ENCODE data around the gene DDX39A. TPM values are rescaled to one million over a fixed set of nuclear protein-coding genes. Genes with fewer than 3 reads are reported as not detected.

The DDX39A gene
- total and polyA plus RNA-seq, 2 of the 8 experiments (the other 6 are each of a cell fraction or from before 2014, with no cell fraction given): 139 TPM

DNA sequence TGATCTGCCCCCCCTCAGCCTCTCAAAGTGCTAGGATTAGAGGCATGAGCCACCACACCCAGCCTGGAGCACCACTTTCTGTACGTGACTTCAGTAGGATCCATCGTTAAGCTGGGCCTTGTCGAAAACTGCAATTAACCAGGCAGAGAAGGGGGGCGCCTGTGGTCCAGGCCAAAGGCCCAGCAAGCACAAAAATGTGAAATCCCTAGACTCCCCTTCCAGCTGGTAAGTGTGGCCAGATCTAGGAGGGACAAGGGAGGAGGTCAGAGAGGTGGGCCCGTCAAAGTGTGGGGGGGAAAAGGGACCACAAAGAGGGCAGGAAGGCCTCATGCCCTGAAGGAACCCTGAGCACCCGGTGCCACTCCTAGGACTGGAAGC lies 13.8 kb downstream of the DDX39A start:
- WGBS, 2 experiments (ENCODE audit: extremely low coverage in 1 of 2, insufficient coverage in 1 of 2, insufficient read length in 1 of 2, insufficient replicate concordance in 2 of 2, low coverage in 1 of 2, low lambda C conversion rate in 2 of 2, missing lambda C conversion rate in 1 of 2): 48% methylated on average over 6 of the region's 6 CpGs; no CpG with 5 or more reads in 1 of the 2 experiments
- peak overlapping the region; percentile 52 for H2AFZ ChIP-seq (ENCODE audit: low read length)
- POLR2A ChIA-PET (ENCODE audit: partially characterized antibody): interaction anchor here (0.8 to 3.9 kb wide), 19 partner anchors 8 to 269 kb away, joined by 3 to 33 read pairs (median 6); partner anchors contain the start of genes ADGRE5 and ASF1B

More for the DNA sequence above, 13.8 kb downstream of the DDX39A start:
- Histone ChIP-seq H3K4me1 (replicated peaks in 1 of 4; ENCODE audit: control insufficient read depth in 3 of 4, insufficient read depth in 4 of 4, low read length in 3 of 4) (peaks cover 0 to 13% (median 5%) of the 10 kb centered on the region in 4 experiments; a peak in 5 of 7 replicates), H3K36me3 (ENCODE audit: control insufficient read depth in 2 of 4, insufficient read depth in 4 of 4, low read length in 3 of 4) (peaks cover 25 to 31% (median 28%) of the 10 kb centered on the region in 4 experiments; a peak in 7 of 8 replicates), H3K27me3 (replicated peaks in 1 of 4; ENCODE audit: control insufficient read depth in 3 of 4, extremely low read depth in 1 of 4, insufficient read depth in 3 of 4, low read length in 3 of 4) (no peaks in the 10 kb centered on the region), H3K4ac (replicated peaks; ENCODE audit: insufficient read length, low read depth, low read length) (peak overlapping the region; percentile 92), H2BK120ac (replicated peaks; ENCODE audit: low read depth, low read length) (no peak overlapping the region), H3K9me3 (ENCODE audit: insufficient read depth in 2 of 2, low read depth in 1 of 2, low read length in 1 of 2) (no peaks in the 10 kb centered on the region), H4K8ac (ENCODE audit: extremely low read depth, insufficient read depth, low read length) (peak overlapping the region; percentile 85), H3K79me1 (ENCODE audit: low read depth, low read length) (no peaks in the 10 kb centered on the region; the same call in 1 of the 2 replicates), H3K56ac (replicated peaks; ENCODE audit: insufficient read length, low read depth, low read length) (peak overlapping the region; percentile 42), H4K5ac (ENCODE audit: insufficient read length, low read depth, low read length) (peak overlapping the region; percentile 85), H2BK20ac (ENCODE audit: low read length) (no peak overlapping the region), H2BK12ac (ENCODE audit: low read depth, low read length) (peak overlapping the region; percentile 95; the same call in 1 of the 2 replicates), H4K91ac (replicated peaks; ENCODE audit: insufficient read length, low read length) (peak overlapping the region; percentile 95), H2AK5ac (ENCODE audit: low read depth, low read length) (peak overlapping the region; percentile 82; the same call in 1 of the 2 replicates), H3K9ac (replicated peaks in 1 of 4; ENCODE audit: extremely low read depth in 1 of 4, low read depth in 3 of 4, low read length in 3 of 4) (peak overlapping the region in 2 of 4 experiments; percentile 1 to 42; a peak in 2 of 7 replicates), H2BK15ac (ENCODE audit: low read length) (peak overlapping the region; percentile 100), H3K23ac (ENCODE audit: insufficient read length) (no peak overlapping the region), H3K4me3 (ENCODE audit: extremely low read depth in 1 of 4, insufficient read depth in 2 of 4, low read depth in 3 of 4, low read length in 4 of 4) (peak overlapping the region; percentile 13 to 48 (median 22); a peak in 4 of 8 replicates), H3K14ac (ENCODE audit: insufficient read length) (no peak overlapping the region), H2BK5ac (ENCODE audit: low read depth, low read length) (peak overlapping the region; percentile 98), H3K27ac (ENCODE audit: low read depth, low read length) (peak overlapping the region; percentile 44), H3K4me2 (ENCODE audit: insufficient read depth in 1 of 2, low read depth in 2 of 2, low read length in 2 of 2) (peak overlapping the region; percentile 62 to 91), H3K23me2 (ENCODE audit: low read depth, low read length) (peaks cover 4% of the 10 kb centered on the region; the same call in 1 of the 2 replicates), H3K18ac (ENCODE audit: extremely low read depth, low read length) (peak overlapping the region; percentile 99), H4K20me1 (replicated peaks in 1 of 2; ENCODE audit: control insufficient read depth in 1 of 2, insufficient read depth in 2 of 2, low read length in 2 of 2) (peaks cover 0 to 9% of the 10 kb centered on the region in 2 experiments), H3K79me2 (ENCODE audit: control insufficient read depth in 1 of 2, insufficient read depth in 2 of 2, low read length in 2 of 2) (no peaks in the 10 kb centered on the region)
- TF ChIP-seq, protein P1, sequence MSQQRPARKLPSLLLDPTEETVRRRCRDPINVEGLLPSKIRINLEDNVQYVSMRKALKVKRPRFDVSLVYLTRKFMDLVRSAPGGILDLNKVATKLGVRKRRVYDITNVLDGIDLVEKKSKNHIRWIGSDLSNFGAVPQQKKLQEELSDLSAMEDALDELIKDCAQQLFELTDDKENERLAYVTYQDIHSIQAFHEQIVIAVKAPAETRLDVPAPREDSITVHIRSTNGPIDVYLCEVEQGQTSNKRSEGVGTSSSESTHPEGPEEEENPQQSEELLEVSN (IDR thresholded peaks at IDR 0.05): no peak
- TF ChIP-seq, protein P2, sequence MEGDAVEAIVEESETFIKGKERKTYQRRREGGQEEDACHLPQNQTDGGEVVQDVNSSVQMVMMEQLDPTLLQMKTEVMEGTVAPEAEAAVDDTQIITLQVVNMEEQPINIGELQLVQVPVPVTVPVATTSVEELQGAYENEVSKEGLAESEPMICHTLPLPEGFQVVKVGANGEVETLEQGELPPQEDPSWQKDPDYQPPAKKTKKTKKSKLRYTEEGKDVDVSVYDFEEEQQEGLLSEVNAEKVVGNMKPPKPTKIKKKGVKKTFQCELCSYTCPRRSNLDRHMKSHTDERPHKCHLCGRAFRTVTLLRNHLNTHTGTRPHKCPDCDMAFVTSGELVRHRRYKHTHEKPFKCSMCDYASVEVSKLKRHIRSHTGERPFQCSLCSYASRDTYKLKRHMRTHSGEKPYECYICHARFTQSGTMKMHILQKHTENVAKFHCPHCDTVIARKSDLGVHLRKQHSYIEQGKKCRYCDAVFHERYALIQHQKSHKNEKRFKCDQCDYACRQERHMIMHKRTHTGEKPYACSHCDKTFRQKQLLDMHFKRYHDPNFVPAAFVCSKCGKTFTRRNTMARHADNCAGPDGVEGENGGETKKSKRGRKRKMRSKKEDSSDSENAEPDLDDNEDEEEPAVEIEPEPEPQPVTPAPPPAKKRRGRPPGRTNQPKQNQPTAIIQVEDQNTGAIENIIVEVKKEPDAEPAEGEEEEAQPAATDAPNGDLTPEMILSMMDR (IDR thresholded peaks at IDR 0.05; ENCODE audit: control extremely low read depth in 1 of 3, insufficient read depth in 1 of 3, low read depth in 1 of 3, low read length in 3 of 3): peak; percentile 16 to 40 (median 23); a peak in 3 of 4 replicates
- TF ChIP-seq KDM4A (IDR thresholded peaks at IDR 0.05; ENCODE audit: low read depth, low read length, severe bottlenecking) (no peak), RAD21 (IDR thresholded peaks at IDR 0.05 in 1 of 2, conservative IDR thresholded peaks at IDR 0.05 in 1 of 2; ENCODE audit: low read depth in 2 of 2, low read length in 2 of 2) (peak in 1 of 2 experiments; percentile 28; a peak in 1 of 4 replicates), POU5F1 (IDR thresholded peaks at IDR 0.05; ENCODE audit: low read depth, low read length) (no peak)
- no peak for DNase-seq (ENCODE audit: low read depth in 1 of 2, low spot score in 2 of 2)
- no peak for FAIRE-seq
- CTCF ChIA-PET (ENCODE audit: partially characterized antibody): interaction anchor here (0.6 to 9.1 kb wide), 37 partner anchors 9 to 321 kb away, joined by 3 to 114 read pairs (median 5); partner anchors contain the start of genes ADGRE5 and ASF1B

Data from H1 (cell line).